Measurements from ENCODE around the gene ZNF407. TPM values are rescaled to one million over a fixed set of nuclear protein-coding genes. Genes with fewer than 3 reads are reported as not detected.

The ZNF407 gene
- total RNA-seq, 1 donor from 2014 or later: 10.6 TPM

DNA sequence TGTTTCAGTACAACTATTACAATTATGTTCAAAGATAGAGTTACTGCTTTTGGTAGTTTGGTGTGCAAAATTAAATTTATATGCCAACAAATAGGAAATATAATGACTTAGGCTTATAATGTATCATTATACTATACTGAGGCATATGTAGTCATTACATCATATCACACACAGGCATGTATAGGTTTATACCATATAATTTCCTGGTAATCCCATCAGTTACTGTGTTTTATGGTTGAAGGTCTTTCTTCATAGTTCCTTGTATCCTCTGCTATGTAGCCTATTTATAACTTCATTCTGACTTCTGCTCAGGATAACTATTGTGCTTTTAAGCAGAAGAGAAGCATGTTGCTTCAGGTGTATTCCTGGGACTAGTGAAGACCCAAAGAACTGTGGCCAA lies 110.5 kb downstream of the ZNF407 start:
- no peak overlapping the region for H3K27ac ChIP-seq (replicated peaks)
- H3K9me3 ChIP-seq (replicated peaks): no peaks in the 10 kb centered on the region
- H3K27me3 ChIP-seq (ENCODE audit: low read depth): no peaks in the 10 kb centered on the region
- no peak for DNase-seq
- intact Hi-C loops (cut with micrococcal nuclease): no loop called here
- H3K4me1 ChIP-seq: no peaks in the 10 kb centered on the region
- H3K36me3 ChIP-seq: no peaks in the 10 kb centered on the region
- TF ChIP-seq, protein P1, sequence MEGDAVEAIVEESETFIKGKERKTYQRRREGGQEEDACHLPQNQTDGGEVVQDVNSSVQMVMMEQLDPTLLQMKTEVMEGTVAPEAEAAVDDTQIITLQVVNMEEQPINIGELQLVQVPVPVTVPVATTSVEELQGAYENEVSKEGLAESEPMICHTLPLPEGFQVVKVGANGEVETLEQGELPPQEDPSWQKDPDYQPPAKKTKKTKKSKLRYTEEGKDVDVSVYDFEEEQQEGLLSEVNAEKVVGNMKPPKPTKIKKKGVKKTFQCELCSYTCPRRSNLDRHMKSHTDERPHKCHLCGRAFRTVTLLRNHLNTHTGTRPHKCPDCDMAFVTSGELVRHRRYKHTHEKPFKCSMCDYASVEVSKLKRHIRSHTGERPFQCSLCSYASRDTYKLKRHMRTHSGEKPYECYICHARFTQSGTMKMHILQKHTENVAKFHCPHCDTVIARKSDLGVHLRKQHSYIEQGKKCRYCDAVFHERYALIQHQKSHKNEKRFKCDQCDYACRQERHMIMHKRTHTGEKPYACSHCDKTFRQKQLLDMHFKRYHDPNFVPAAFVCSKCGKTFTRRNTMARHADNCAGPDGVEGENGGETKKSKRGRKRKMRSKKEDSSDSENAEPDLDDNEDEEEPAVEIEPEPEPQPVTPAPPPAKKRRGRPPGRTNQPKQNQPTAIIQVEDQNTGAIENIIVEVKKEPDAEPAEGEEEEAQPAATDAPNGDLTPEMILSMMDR (IDR thresholded peaks at IDR 0.05; ENCODE audit: borderline replicate concordance): no peak
- no peak overlapping the region for H3K4me3 ChIP-seq

DNA sequence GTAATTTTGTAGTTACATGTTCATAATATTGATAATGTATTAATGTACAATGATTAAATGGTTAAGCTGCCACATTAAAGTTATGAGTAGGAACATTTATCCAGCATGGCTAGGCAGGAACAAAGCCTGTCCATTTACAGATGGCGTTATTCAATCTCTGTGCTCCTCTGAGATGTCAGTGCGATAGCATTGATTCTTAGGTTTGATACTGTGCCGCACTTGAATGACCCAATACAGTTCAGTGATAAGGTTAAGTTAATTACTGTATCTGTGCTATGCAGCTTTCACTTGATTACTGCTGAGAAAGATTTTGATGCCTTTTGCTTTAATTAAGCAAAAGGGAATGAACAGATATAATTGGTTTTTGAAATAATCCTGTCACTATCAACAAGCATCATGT lies 111.8 kb downstream of the ZNF407 start:
- no peak overlapping the region for H3K27ac ChIP-seq (replicated peaks)
- intact Hi-C loops (cut with micrococcal nuclease): no loop called here
- DNase-seq: no peak
- no peaks in the 10 kb centered on the region for H3K4me1 ChIP-seq
- no peaks in the 10 kb centered on the region for H3K36me3 ChIP-seq
- no peak overlapping the region for H3K4me3 ChIP-seq
- TF ChIP-seq, protein P1 (IDR thresholded peaks at IDR 0.05; ENCODE audit: borderline replicate concordance): no peak
- H3K27me3 ChIP-seq (ENCODE audit: low read depth): no peaks in the 10 kb centered on the region
- no peaks in the 10 kb centered on the region for H3K9me3 ChIP-seq (replicated peaks)

DNA sequence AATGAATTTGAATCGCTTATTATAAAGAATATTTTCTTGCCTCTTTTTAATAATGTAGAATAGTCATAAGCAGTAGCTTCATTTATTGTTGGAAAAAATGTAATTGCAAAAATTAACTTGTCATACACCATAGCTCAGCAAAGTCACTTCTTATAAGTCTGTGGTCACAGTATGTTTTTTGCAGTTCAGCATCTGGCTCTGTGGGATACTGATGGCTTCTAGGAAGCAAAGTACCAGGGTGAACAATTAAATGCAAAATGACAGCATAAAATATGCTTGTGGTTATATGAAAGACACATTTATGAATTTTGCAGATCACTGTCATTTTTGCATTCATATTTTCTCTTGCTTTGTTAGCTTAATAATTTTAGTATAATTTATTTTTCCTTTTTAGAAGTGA lies 116.5 kb downstream of the ZNF407 start:
- intact Hi-C loops (cut with micrococcal nuclease): no loop called here
- no peaks in the 10 kb centered on the region for H3K36me3 ChIP-seq
- H3K27ac ChIP-seq (replicated peaks): no peak overlapping the region
- no peaks in the 10 kb centered on the region for H3K27me3 ChIP-seq (ENCODE audit: low read depth)
- TF ChIP-seq, protein P1 (IDR thresholded peaks at IDR 0.05; ENCODE audit: borderline replicate concordance): no peak
- no peaks in the 10 kb centered on the region for H3K9me3 ChIP-seq (replicated peaks)
- no peak for DNase-seq
- no peak overlapping the region for H3K4me3 ChIP-seq
- no peaks in the 10 kb centered on the region for H3K4me1 ChIP-seq

DNA sequence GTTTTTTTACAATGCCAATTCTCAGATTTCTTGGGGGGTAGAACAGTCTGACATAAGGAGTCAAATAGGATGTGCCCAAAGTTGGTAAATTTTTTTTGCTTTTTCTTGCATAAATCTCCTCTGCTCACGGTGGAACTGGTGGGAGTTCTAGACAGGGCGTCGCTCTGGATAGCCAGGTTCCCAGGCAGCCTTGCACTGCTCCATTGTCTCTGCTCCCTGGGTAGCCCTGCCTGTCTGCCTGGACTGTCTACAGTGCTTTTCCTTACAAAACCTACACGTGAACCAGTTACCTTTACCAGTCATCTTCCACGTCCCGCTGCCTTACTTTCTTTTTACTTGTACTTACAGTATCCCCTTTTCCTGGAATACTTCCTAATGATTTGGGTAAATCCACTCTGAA lies 117.1 kb downstream of the ZNF407 start:
- DNase-seq: no peak
- Histone ChIP-seq H3K36me3 (no peaks in the 10 kb centered on the region), H3K4me3 (no peak overlapping the region), H3K27ac (replicated peaks) (no peak overlapping the region), H3K27me3 (ENCODE audit: low read depth) (no peaks in the 10 kb centered on the region), H3K4me1 (no peaks in the 10 kb centered on the region), H3K9me3 (replicated peaks) (peaks cover 7% of the 10 kb centered on the region)
- intact Hi-C loops (cut with micrococcal nuclease): no loop called here
- TF ChIP-seq, protein P1 (IDR thresholded peaks at IDR 0.05; ENCODE audit: borderline replicate concordance): no peak

DNA sequence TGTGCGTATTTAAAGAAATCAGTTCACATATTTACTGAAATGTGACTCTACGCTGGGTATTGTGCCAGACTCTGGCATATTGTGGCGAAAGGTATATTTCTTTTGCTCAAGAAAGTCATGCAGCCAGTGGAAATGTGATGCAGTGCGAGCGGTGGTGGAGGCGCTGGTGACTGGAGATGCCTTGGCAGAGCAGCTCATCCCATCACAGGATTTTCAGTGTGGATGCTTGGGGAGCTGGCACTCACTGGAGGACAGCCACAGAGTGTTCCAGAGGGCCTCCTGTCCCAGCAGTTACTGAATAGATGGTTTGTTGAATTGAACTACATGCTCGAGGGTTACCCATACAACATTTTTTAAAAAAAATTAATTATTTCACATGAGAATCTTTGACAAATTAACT lies 117.6 kb downstream of the ZNF407 start:
- TF ChIP-seq, protein P1 (IDR thresholded peaks at IDR 0.05; ENCODE audit: borderline replicate concordance): no peak

More for the DNA sequence above, 117.6 kb downstream of the ZNF407 start:
- no peak for DNase-seq
- Histone ChIP-seq H3K4me3 (no peak overlapping the region), H3K27ac (replicated peaks) (no peak overlapping the region), H3K36me3 (no peaks in the 10 kb centered on the region), H3K27me3 (ENCODE audit: low read depth) (no peaks in the 10 kb centered on the region), H3K4me1 (no peaks in the 10 kb centered on the region), H3K9me3 (replicated peaks) (peaks cover 10% of the 10 kb centered on the region)
- intact Hi-C loops (cut with micrococcal nuclease): no loop called here
